HepG2 (cell line): ENCODE measurements around the gene DISP2. TPM values are rescaled to one million over a fixed set of nuclear protein-coding genes. Genes with fewer than 3 reads are reported as not detected.

Experiments used
- AGO1 ChIP-seq: fragments of 200-400 bp; formaldehyde crosslinking; IDR thresholded peaks from 2 replicates; pipeline ENCODE4 v1.6.1; 2017; ENCODE audit warnings: mild to moderate bottlenecking, low read depth, low read length, moderate library complexity; ENCODE audit not compliant: poor library complexity, severe bottlenecking
- GLI4 ChIP-seq: sonication (generic); formaldehyde crosslinking; IDR thresholded peaks from 2 replicates; pipeline ENCODE4 v1.5.1; 2020; ENCODE audit warnings: missing genetic modification reagents, mild to moderate bottlenecking, moderate library complexity, borderline replicate concordance
- HIVEP1 ChIP-seq: sonication (generic); formaldehyde crosslinking; IDR thresholded peaks from 2 replicates; pipeline ENCODE4 v1.4.0; 2020; ENCODE audit warnings: mild to moderate bottlenecking, missing genetic modification reagents
- KDM4B ChIP-seq: sonication (generic); formaldehyde crosslinking; IDR thresholded peaks from 2 replicates; pipeline ENCODE4 v1.4.0; 2020; ENCODE audit warnings: missing genetic modification reagents
- MTF2 ChIP-seq: sonication (generic); formaldehyde crosslinking; IDR thresholded peaks from 2 replicates; pipeline ENCODE4 v1.5.0; 2020; ENCODE audit warnings: missing genetic modification reagents, borderline replicate concordance
- MZF1 ChIP-seq: sonication (generic); formaldehyde crosslinking; IDR thresholded peaks from 2 replicates; pipeline ENCODE4 v1.8.1; 2023; ENCODE audit warnings: mild to moderate bottlenecking, missing genetic modification reagents, borderline replicate concordance
- NCOA1 ChIP-seq: sonication (generic); formaldehyde crosslinking; IDR thresholded peaks from 2 replicates; pipeline ENCODE4 v1.9.0; 2021; ENCODE audit warnings: missing genetic modification reagents
- POGZ ChIP-seq: sonication (generic); formaldehyde crosslinking; IDR thresholded peaks from 2 replicates; pipeline ENCODE4 v1.4.0; 2020; ENCODE audit warnings: mild to moderate bottlenecking, missing genetic modification reagents
- REL ChIP-seq: sonication (generic); formaldehyde crosslinking; conservative IDR thresholded peaks from 2 replicates; pipeline ENCODE4 v1.8.0; 2022; ENCODE audit warnings: mild to moderate bottlenecking, missing genetic modification reagents, moderate library complexity
- SOX13 ChIP-seq, 3 experiments: fragments of 450-650 bp in 1 of 3; sonication (generic) in 1 of 3; formaldehyde crosslinking in 1 of 3; IDR thresholded peaks in 2 of 3; conservative IDR thresholded peaks in 1 of 3; 2 replicates each; pipeline versions ENCODE4 v1.5.0 to v1.6.1; 2016 to 2020; ENCODE audit warnings: antibody characterized with exemption in 1 of 3, mild to moderate bottlenecking in 1 of 3, missing compliant biosample characterization in 1 of 3, missing genetic modification reagents in 1 of 3, moderate library complexity in 1 of 3
- ZNF121 ChIP-seq: sonication (generic); formaldehyde crosslinking; IDR thresholded peaks from 2 replicates; pipeline ENCODE4 v1.5.0; 2020; ENCODE audit warnings: mild to moderate bottlenecking, missing genetic modification reagents
- ZNF143 ChIP-seq: sonication (generic); formaldehyde crosslinking; IDR thresholded peaks from 2 replicates; pipeline ENCODE4 v1.4.0; 2020; ENCODE audit warnings: missing genetic modification reagents
- ZNF234 ChIP-seq: sonication (generic); formaldehyde crosslinking; conservative IDR thresholded peaks from 2 replicates; pipeline ENCODE4 v1.5.1; 2020; ENCODE audit warnings: mild to moderate bottlenecking, missing genetic modification reagents
- ZNF572 ChIP-seq: sonication (generic); formaldehyde crosslinking; IDR thresholded peaks from 2 replicates; pipeline ENCODE4 v1.5.1; 2020; ENCODE audit warnings: mild to moderate bottlenecking, missing genetic modification reagents
- ZNF749 ChIP-seq: sonication (generic); formaldehyde crosslinking; IDR thresholded peaks from 2 replicates; pipeline ENCODE4 v1.8.0; 2022; ENCODE audit warnings: mild to moderate bottlenecking, missing genetic modification reagents, moderate library complexity, borderline replicate concordance
- polyA plus RNA-seq, 8 experiments: library from polyadenylated mRNA; depleted of rRNA in 3 of 8; stranded (reverse) in 7 of 8; unstranded in 1 of 8; fragments of >200 nt; fragmentation: Illumina TruSeq in 4 of 8; extraction: Trizol in 4 of 8; gene quantifications; 2 replicates each; pipeline versions ENCODE4 v1.2.1 to v1.2.3, GENCODE V29; 2011 to 2016; ENCODE audit warnings: low read depth in 4 of 8, missing spikeins in 1 of 8, mixed read lengths in 1 of 8; ENCODE audit not compliant: insufficient read depth in 1 of 8
- total RNA-seq, 5 experiments: library from RNA; depleted of rRNA; stranded (reverse); fragments of >200 nt; fragmentation: Illumina TruSeq; extraction: Trizol; gene quantifications; 2 replicates each; pipeline ENCODE4 v1.2.3, GENCODE V29; 2016; ENCODE audit warnings: low read depth in 1 of 5
- TF ChIP-seq, protein P1 (sequence below): sonication (generic); formaldehyde crosslinking; IDR thresholded peaks from 2 replicates; pipeline ENCODE4 v1.8.0; 2022; ENCODE audit warnings: missing genetic modification reagents, low read depth, mild to moderate bottlenecking, borderline replicate concordance
- TF ChIP-seq, protein P2 (sequence below): sonication (generic); formaldehyde crosslinking; IDR thresholded peaks from 2 replicates; pipeline ENCODE4 v1.4.0; 2020; ENCODE audit warnings: missing genetic modification reagents
- TF ChIP-seq, protein P3 (sequence below): sonication (generic); formaldehyde crosslinking; IDR thresholded peaks from 2 replicates; pipeline ENCODE4 v1.4.0; 2020; ENCODE audit warnings: missing genetic modification reagents, borderline replicate concordance
- TF ChIP-seq, protein P4 (sequence below): sonication (generic); formaldehyde crosslinking; IDR thresholded peaks from 2 replicates; pipeline ENCODE4 v1.4.0; 2020; ENCODE audit warnings: missing genetic modification reagents

DISP2 gene
- total and polyA plus RNA-seq, 2 of the 13 experiments (the other 11 are each of a cell fraction or from before 2014, with no cell fraction given), result 0.09 to 0.32 TPM

DNA sequence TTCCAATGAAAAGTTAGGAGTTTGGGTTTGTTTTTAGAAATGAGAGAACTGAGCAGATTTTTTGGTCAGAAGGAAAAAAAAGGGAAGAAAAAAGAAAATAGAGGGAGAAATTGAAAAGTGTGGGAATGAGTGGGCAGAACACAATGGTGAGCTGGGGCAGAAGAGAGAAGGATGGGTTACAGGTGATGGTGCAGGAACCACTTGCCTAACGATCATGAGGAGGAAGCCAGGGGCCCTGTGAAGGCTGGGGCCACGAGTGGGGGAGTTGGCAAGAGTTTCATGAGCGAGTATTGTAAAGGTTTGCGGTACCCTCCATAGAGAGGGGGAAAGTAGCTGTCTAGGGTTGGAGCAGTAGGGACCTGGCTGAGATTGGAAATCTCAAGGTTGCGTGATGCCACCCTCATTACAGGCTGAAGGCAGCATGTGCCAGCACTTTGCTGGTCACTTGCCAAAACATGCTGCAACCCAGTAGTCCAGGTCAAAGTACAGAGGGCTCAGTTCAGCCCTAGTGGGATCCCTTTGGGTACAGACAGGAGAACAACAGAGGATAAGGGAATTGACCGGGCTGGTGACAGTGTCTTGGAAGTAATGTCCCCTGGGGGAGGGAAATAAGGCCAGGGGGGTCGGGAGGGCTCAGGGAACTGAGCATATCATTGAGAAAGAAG is 54.2 kb downstream of the DISP2 start (continued):
- TF ChIP-seq KDM4B (CRISPR knock-in tag) (no peak), ZNF234 (CRISPR knock-in tag) (no peak), AGO1 (no peak), ZNF143 (no peak), GLI4 (CRISPR knock-in tag) (no peak), ZNF121 (CRISPR knock-in tag) (no peak), ZNF749 (CRISPR knock-in tag) (no peak), MZF1 (no peak), REL (CRISPR knock-in tag) (no peak), NCOA1 (no peak), ZNF572 (CRISPR knock-in tag) (no peak), POGZ (CRISPR knock-in tag) (no peak), SOX13 (IDR thresholded peaks at IDR 0.05) (no peak), SOX13 (CRISPR knock-in tag; conservative IDR thresholded peaks at IDR 0.05 in 1 of 2, IDR thresholded peaks at IDR 0.05 in 1 of 2) (peak in 1 of 2 experiments; percentile 49; a peak in 1 of 4 replicates), MTF2 (CRISPR knock-in tag) (no peak), HIVEP1 (CRISPR knock-in tag) (no peak)
- TF ChIP-seq, protein P1, sequence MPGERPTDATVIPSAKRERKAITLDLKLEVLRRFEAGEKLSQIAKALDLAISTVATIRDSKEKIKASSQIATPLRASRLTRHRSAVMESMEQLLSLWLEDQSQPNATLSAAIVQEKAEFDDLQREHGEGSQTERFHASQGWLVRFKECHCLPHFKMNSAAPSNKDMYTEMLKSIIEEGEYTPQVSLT (CRISPR knock-in tag), result no peak
- TF ChIP-seq, protein P2, sequence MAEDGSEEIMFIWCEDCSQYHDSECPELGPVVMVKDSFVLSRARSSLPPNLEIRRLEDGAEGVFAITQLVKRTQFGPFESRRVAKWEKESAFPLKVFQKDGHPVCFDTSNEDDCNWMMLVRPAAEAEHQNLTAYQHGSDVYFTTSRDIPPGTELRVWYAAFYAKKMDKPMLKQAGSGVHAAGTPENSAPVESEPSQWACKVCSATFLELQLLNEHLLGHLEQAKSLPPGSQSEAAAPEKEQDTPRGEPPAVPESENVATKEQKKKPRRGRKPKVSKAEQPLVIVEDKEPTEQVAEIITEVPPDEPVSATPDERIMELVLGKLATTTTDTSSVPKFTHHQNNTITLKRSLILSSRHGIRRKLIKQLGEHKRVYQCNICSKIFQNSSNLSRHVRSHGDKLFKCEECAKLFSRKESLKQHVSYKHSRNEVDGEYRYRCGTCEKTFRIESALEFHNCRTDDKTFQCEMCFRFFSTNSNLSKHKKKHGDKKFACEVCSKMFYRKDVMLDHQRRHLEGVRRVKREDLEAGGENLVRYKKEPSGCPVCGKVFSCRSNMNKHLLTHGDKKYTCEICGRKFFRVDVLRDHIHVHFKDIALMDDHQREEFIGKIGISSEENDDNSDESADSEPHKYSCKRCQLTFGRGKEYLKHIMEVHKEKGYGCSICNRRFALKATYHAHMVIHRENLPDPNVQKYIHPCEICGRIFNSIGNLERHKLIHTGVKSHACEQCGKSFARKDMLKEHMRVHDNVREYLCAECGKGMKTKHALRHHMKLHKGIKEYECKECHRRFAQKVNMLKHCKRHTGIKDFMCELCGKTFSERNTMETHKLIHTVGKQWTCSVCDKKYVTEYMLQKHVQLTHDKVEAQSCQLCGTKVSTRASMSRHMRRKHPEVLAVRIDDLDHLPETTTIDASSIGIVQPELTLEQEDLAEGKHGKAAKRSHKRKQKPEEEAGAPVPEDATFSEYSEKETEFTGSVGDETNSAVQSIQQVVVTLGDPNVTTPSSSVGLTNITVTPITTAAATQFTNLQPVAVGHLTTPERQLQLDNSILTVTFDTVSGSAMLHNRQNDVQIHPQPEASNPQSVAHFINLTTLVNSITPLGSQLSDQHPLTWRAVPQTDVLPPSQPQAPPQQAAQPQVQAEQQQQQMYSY (CRISPR knock-in tag), result no peak
- TF ChIP-seq, protein P3, sequence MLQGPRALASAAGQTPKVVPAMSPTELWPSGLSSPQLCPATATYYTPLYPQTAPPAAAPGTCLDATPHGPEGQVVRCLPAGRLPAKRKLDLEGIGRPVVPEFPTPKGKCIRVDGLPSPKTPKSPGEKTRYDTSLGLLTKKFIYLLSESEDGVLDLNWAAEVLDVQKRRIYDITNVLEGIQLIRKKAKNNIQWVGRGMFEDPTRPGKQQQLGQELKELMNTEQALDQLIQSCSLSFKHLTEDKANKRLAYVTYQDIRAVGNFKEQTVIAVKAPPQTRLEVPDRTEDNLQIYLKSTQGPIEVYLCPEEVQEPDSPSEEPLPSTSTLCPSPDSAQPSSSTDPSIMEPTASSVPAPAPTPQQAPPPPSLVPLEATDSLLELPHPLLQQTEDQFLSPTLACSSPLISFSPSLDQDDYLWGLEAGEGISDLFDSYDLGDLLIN (CRISPR knock-in tag), result no peak
- TF ChIP-seq, protein P4, sequence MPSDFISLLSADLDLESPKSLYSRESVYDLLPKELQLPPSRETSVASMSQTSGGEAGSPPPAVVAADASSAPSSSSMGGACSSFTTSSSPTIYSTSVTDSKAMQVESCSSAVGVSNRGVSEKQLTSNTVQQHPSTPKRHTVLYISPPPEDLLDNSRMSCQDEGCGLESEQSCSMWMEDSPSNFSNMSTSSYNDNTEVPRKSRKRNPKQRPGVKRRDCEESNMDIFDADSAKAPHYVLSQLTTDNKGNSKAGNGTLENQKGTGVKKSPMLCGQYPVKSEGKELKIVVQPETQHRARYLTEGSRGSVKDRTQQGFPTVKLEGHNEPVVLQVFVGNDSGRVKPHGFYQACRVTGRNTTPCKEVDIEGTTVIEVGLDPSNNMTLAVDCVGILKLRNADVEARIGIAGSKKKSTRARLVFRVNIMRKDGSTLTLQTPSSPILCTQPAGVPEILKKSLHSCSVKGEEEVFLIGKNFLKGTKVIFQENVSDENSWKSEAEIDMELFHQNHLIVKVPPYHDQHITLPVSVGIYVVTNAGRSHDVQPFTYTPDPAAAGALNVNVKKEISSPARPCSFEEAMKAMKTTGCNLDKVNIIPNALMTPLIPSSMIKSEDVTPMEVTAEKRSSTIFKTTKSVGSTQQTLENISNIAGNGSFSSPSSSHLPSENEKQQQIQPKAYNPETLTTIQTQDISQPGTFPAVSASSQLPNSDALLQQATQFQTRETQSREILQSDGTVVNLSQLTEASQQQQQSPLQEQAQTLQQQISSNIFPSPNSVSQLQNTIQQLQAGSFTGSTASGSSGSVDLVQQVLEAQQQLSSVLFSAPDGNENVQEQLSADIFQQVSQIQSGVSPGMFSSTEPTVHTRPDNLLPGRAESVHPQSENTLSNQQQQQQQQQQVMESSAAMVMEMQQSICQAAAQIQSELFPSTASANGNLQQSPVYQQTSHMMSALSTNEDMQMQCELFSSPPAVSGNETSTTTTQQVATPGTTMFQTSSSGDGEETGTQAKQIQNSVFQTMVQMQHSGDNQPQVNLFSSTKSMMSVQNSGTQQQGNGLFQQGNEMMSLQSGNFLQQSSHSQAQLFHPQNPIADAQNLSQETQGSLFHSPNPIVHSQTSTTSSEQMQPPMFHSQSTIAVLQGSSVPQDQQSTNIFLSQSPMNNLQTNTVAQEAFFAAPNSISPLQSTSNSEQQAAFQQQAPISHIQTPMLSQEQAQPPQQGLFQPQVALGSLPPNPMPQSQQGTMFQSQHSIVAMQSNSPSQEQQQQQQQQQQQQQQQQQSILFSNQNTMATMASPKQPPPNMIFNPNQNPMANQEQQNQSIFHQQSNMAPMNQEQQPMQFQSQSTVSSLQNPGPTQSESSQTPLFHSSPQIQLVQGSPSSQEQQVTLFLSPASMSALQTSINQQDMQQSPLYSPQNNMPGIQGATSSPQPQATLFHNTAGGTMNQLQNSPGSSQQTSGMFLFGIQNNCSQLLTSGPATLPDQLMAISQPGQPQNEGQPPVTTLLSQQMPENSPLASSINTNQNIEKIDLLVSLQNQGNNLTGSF, result no peak
